HEK293 (cell line): ENCODE results near the gene RBMS1.

ENCODE experiments used
- PBX3 ChIP-seq: sonication (generic); formaldehyde crosslinking; IDR thresholded peaks from 2 replicates; pipeline ENCODE4 v1.8.1; 2022; ENCODE audit warnings: mild to moderate bottlenecking, moderate library complexity, missing genetic modification reagents
- TCF7L2 ChIP-seq: IDR thresholded peaks from 2 replicates; pipeline ENCODE4 v1.6.1; 2011; ENCODE audit warnings: low read depth, mild to moderate bottlenecking, inconsistent platforms, low read length, moderate library complexity, borderline replicate concordance
- TRIM28 ChIP-seq: IDR thresholded peaks from 2 replicates; pipeline ENCODE4 v1.6.1; 2011; ENCODE audit warnings: low read length, control low read depth, borderline replicate concordance
- ZNF626 ChIP-seq: fragments of 450-650 bp; sonication (Bioruptor Pico); formaldehyde crosslinking; IDR thresholded peaks from 2 replicates; pipeline ENCODE4 v1.5.1; 2018; ENCODE audit warnings: missing biosample characterization, missing genetic modification characterization, inconsistent platforms
- TF ChIP-seq, protein P1 (sequence below): fragments of 450-650 bp; formaldehyde crosslinking; IDR thresholded peaks from 2 replicates; pipeline ENCODE4 v1.5.1; 2016; ENCODE audit warnings: missing biosample characterization, missing genetic modification characterization

DNA sequence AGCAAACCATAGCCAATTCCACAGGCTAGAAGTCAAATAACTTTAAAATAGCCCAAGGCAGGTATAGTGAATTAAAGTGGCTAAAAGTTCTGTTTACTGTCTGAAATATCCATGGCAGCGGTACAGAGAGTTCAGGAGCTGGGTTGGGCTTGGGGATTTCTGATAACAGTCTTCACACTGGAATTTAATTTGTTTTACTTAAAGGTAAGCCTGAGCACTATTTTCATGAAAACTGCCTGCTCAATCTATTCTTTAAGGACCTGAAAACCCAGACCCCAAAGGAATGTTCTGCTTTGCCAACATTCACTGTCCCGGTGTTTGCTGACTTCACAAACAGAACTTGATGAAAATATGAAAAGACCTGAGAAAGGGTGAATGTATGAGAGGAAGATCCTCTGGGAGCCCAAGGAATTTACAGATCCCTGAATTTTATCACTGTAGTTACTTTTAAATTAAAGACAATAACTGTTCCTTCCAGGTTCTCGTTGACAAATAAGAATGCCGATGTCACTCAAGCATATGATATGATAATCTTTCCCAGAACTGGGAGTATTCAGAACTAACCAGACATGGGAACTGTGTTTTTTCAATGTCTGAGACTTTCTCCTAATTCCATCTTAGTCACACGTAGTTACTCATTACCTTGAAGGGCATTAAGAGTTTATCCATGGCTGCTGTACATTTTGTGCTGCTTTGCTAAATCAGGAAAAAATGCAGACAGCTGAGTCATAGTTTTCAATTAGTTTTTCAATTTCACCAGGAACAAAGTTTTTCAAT is 265.3 kb downstream of the RBMS1 start:
- TF ChIP-seq, protein P1, sequence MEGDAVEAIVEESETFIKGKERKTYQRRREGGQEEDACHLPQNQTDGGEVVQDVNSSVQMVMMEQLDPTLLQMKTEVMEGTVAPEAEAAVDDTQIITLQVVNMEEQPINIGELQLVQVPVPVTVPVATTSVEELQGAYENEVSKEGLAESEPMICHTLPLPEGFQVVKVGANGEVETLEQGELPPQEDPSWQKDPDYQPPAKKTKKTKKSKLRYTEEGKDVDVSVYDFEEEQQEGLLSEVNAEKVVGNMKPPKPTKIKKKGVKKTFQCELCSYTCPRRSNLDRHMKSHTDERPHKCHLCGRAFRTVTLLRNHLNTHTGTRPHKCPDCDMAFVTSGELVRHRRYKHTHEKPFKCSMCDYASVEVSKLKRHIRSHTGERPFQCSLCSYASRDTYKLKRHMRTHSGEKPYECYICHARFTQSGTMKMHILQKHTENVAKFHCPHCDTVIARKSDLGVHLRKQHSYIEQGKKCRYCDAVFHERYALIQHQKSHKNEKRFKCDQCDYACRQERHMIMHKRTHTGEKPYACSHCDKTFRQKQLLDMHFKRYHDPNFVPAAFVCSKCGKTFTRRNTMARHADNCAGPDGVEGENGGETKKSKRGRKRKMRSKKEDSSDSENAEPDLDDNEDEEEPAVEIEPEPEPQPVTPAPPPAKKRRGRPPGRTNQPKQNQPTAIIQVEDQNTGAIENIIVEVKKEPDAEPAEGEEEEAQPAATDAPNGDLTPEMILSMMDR (tag by site-specific recombination), result no peak
- TF ChIP-seq TCF7L2, result no peak
- TF ChIP-seq PBX3 (CRISPR knock-in tag), result no peak
- no peak for TF ChIP-seq TRIM28
- TF ChIP-seq ZNF626 (tag by site-specific recombination), result no peak
